Activated CD8-positive, alpha-beta memory T cell treated with anti-CD3 and anti-CD28 coated beads, Interleukin-2, amount 50 U/mL, for 1 hour (primary cell): ENCODE results near the gene ROPN1L.

Source experiments
- DNase-seq: peaks from one replicate; pipeline ENCODE4 v3.0.0-alpha.2; 2020; ENCODE audit errors: extremely low read depth

ROPN1L gene

DNA sequence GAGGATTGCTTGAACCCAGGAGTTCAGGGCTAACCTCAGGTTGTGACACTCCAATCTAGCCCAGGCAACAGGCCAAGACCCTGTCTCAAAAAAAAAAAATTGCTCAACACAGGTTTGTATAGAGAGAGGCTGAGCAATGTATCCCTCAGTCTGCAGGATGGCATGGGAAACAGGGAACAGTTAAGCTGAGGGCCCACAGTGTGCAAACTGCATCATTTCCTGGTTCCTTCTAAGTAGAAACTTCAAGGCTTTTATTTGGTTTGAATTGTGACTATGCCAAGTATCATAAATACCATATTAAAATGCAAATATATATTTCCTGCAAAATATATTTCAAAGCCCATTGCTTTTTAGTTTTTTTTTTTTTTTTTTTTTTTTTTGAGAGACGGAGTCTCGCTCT is 13.7 kb upstream of the ROPN1L start:
- no peak for DNase-seq

GRCh38 chr5:10431415-10431814 is 10.3 kb upstream of the ROPN1L start:
- DNase-seq = no peak

DNA sequence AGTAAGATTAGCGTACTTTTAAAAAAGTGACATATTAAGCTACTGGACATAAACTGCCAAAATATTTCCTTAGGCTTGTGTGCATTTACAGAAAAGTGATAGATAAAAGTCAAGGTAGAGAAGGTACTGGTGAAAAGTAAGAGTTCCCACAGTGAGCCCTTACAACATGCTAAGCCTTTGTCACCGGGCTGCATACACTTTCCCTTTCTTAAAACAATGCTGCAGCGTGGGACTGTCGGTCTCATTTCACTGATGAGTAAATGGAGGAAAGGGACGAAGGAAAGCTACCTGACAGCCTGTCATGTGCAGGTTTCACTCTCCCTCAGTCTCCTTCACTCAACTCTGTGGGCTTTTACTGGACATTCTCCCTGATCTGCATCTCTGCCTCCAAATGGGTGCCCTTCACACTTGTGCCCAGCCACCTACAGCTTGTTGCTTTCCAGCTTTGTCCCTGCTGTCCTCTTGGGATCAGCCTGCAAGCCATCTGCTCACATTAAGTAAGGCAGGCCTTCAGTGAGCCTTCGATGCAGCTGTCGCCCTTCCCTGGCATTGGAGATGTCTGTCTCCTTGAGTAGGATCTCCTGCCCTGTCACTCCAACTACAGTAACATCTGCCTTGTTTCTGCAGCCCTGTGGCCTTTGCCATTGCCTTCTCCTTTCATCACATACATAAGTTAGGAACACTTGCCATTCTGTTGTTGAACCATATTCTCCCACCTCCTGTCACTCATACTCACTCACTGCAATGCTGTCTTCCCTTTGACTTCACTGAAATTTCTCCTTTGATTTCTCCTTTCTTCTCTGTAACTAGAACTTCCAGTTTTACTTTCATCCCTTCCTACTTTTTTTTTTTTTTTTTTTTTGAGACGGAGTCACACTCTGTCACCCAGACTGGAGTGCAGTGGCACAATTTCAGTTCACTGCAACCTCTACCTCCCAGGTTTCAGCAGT is 9.3 kb upstream of the ROPN1L start:
- no peak for DNase-seq

DNA sequence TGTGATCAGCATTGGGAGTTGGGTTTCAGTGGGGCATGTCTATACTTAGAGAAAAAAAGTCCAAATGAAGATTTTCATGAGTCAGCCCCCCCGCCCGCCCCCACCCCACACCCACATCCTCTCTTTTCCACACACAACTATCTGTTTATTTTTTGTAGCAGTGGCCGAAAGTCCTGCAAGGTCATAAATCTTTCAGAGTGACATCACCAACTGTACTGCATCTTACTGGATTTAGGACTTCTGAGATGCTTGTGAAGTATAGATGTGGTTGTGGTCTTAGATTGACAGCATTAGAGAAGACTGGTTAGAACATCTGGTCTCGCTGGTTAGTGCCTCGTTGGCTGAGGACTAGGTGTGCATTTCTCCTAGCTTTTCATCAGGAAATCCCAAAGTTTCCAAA is 7.3 kb upstream of the ROPN1L start:
- DNase-seq = no peak

DNA sequence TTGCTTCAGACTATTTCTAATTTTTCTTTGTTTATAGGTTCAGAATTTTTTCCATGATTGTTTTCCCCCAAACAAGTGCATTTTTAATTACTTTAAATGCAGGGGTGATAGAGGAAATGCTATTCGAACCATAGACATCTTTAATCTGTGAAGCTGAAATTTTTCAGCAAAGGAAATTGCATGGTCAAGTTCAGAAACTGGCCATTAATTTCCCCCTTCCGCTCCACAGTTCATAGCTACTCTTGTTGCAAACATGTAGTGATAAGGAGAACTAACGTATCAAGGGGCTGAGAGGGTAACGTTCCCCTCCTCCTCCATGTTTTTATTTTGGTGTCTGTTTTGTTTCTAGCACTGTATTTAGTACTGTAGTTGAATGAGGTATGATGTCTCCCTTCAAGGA is 3.4 kb upstream of the ROPN1L start:
- no peak for DNase-seq

GRCh38 chr5:10439692-10440091 is 2.0 kb upstream of the ROPN1L start:
- no peak for DNase-seq

GRCh38 chr5:10440367-10440990 is 1.2 kb upstream of the ROPN1L start:
- no peak for DNase-seq

GRCh38 chr5:10441992-10442435 is 335 bp downstream of the ROPN1L start:
- DNase-seq = no peak

- no peak for DNase-seq
Observed at GRCh38 chr5:10442576-10442975, 897 bp downstream of the ROPN1L start.

- DNase-seq = no peak
Observed at GRCh38 chr5:10445352-10445751, 3.7 kb downstream of the ROPN1L start.

DNA sequence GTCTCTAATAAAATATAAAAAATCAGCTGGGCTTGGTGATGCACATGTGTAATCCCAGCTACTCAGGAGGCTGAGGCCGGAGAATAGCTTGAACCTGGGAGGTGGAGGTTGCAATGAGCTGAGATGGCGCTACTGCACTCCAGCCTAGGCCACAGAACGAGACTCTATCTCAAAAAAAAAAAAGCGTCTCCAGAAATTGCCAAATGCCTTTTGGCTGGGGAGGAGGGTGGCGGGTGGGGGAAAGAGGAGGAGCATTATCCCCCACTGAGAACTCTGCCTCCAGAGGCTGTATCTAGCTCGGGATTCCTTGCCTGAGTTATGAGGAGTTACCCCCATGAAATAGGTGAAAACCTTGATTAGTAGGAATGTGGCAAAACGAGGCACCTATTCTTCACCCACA is 4.8 kb downstream of the ROPN1L start:
- no peak for DNase-seq

GRCh38 chr5:10447041-10447440 is 5.4 kb downstream of the ROPN1L start:
- DNase-seq = no peak

- DNase-seq = no peak
Observed at GRCh38 chr5:10448754-10449360, 7.2 kb downstream of the ROPN1L start.

DNA sequence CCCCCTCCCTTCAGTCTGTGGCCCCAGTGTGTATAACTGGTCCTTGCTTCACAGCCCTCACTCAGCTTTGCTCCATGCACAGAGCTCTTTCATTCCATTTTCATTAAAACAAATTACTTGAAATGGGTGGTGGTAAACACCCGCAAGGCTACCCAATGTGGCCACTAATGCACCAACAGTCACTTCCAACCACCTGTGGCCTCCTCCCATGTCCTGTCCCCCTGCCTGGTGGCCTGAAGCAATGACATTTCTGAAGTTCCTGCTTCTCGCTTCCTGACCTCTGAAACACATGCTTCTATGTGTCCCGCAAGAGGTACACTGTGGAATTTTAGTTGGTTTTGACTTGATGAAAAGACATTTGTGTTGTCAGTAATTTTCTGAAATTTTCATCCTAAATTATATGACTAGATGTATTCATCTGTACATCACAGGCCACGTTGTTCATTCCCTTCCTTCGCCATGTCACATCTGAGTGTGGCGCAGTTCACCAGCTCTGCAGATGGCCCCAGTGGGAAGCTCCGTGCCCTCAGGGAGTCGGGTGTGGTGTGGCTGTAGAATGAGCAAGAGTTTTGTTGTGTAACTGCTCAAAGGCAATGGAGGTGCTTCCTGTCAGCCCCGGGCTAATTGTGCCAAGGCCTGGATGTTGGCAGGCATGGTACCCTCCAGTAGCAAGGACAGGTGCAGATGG is 9.6 kb downstream of the ROPN1L start:
- no peak for DNase-seq

- no peak for DNase-seq
Observed at GRCh38 chr5:10452768-10453331, 11.2 kb downstream of the ROPN1L start.

DNA sequence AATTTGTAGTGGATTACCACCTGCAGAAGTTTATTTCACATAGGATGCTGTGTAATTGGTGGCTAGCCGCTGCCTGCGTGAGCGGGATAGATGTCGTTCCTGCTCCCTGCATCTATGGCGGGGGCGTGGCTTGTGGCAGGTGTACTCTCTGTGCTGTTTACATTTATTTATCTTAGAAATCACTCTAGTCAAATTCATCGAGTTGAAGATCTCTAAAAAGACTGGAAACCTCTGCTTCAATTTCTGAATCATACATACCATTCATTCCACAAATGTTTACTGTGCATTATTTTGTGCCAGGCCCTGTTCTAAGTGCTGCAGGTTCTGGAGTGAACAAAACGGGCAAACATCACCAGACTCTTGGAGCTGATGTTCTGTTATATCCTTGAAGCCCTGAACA is 11.9 kb downstream of the ROPN1L start:
- no peak for DNase-seq

GRCh38 chr5:10454591-10455276 is 13.1 kb downstream of the ROPN1L start:
- DNase-seq = no peak

DNA sequence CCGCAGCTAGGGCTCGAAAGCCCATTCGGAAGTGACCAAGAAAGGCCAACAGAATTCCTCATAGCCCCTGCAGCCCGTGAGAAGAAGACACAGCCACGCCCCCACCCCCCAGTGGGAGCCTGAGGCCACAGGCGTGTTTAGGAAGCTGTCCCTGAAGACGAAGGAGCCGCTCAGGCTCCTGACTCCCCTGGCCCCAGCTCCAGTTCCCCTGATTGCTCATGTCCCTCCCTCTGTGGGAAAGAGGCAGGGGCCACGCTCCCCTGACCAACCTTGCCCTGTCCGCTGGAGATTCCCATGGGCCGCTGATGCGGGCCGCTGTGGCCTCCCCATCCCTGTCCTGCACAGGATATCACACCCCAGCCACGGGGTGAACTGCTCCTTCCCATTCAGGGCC is 13.6 kb downstream of the ROPN1L start:
- no peak for DNase-seq

DNA sequence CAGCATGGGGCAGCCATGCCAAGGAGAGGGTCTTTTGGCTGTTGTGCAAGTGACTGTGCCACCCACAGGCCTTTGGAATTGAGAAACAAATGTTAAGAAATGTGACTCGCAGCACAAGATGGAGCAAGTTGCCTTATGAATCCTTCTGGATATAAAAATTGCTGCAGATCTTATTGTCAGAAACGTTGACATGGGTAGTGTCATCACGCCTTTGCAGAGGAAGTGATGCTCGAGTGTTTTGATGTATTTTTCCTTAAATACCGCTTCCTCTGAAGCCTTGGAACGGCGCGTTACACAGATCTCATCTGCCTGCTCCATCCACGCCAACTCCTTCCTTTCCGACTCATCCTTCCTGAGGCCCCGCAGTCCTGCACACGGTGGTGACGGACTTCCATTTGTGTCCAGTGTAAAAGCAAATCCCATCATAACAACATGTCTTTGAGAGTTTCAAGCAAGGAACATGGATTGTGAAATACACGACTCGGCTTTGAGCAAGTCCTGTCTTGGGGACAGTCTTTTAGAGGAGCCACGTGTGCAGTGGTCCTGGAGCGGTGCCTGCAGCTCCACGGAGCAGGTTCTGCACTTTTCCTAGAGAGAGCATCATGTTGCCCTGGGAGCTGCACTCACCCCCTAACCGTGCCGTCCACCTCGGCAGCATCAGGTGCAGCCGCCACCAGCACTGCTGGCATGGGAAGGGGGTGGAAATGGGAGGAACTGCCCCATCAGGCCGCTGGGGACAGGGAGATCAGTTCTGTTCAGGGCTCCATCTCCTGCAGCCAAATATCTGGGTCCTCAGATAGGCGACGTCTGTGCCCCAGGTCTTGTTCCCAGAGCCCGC is 15.1 kb downstream of the ROPN1L start:
- DNase-seq = no peak
